Activated CD4-positive, CD25-positive, alpha-beta regulatory T cell treated with anti-CD3 and anti-CD28 coated beads, Interleukin-2, amount 50 U/mL, for 24 hours (primary cell): ENCODE measurements around the gene RABEPK.
A peak's percentile ranks its signal among the peaks of the same experiment; 100 is the strongest.
"Not testable (repeated sequence)": the region's sequence is repeated elsewhere in the genome, so short reads cannot be mapped to it uniquely, and the experiment has no call there.

Experiments used
- ATAC-seq, 2 donors: fragments of 150-1000 bp; cut with Tn5 transposase; one replicate each; pipeline ENCODE4 v1.10.0; 2021; ENCODE audit warnings: mild to moderate bottlenecking in 1 of 2, moderate library complexity in 1 of 2

Gene RABEPK

DNA sequence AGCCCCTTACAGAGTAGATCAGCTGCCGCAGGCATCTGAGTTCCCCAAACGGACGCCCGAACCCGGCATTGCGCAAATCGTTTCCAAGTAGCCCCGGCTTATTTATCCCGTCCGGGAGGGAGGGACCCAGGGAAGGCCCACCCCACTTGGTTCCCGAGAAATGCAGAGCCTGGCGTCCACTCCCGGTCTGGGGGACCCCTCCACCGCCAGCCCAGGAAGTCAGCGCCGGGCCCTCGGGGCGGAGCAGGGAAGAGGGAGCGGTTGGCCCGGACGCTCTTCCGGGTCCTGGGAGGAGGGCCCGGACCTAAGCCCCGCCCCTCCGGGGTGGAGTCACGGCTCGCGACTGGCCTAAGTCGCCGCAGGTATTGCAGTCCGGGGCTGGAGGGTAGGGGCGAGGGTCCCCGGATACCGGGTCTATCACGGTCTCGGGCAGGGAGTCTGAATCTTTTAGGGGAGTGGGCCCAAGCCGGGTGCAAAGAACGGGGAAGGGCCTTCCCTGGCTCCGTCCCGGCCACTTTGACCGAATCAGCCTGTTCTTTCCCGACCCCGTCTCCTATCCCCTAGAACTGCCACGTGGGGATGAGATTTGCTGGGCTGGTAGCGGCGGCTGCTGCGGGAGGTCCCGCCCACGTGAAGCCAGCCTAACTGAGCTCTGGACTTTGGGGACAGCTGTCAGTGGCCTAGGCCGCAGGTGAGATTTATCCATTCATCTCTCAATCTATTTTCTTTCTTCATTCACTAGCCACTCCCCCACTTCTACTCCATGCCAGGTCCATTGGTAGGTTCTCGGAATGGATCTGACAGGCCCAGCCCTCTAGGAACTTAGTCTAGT, at the start of gene RABEPK:
Gene RABEPK, plus strand, starts transcription at position 327 of the 832 bp plus-strand sequence. CDS start 2,472 bp downstream, outside the sequence.
- ATAC-seq: peak; percentile 99

GRCh38 chr9:125151730-125152129, 48.6 kb upstream of the RABEPK start:
- no peak for ATAC-seq

DNA sequence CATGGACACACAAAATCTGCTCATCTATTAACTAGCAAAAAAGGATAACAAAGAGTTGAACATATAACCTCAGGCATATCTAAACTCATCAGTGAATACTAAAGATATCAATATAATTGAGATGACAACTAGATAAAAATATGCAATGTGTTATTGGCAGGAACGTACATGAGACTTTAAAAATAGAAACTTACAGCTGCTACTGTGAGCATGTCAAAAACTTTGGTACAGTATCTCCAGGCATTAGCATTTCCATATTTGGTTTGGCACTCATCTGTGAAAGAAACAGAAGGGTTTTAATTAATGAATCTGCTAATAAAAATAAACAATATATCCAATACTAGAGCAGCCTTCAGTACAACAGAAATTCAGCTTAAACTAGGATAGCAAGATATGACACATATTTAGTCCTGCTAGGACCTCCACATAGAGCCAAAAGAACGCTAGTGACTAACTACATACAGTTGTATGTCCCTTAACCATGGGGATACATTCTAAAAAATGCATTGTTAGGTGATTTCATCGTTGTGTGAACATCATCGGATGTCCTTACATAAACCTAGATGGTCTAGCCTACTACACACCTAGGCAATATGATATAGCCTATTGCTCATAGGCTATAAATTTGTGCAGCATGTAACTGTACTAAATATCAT, 46.5 kb upstream of the RABEPK start:
- no peak for ATAC-seq

DNA sequence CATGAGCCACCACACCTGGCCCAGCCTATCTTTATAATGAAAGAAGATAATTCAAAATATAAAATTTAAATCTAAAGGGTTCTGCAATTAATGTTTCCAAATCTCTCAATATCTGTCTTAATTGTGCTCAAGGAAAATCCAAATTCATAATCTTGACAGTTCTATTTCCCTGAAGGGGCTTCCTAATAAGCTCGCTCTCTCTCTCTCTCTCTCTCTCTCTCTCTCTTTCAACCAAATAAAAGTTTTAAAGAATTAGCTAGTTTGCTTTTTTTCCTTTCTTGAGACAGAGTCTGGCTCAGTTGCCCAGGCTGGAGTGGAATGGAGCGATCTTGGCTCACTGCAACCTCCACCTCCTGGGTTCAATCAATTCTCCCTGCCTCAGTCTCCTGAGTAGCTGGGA, 43.8 kb upstream of the RABEPK start:
- ATAC-seq: no peak

DNA sequence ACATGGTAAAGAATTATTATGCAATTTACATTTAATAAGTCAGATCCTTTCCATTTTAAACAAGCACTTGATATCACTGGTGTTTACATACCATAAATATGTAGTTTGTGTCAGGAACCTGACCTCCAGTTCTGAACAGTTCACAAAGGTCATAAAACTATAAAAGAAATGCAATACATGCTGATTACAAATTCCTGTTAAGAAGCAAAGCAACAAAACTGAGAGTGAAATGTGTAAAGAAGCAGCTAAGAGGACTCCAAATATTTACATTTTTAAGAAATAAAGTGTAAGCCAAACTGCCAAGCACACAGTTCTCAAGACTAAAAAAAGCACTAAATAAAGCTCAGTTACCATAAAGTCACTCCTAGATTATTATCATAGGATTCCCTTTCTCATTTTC, 39.6 kb upstream of the RABEPK start:
- no peak for ATAC-seq

- no peak for ATAC-seq
Measured at GRCh38 chr9:125161284-125161918, 38.9 kb upstream of the RABEPK start.

GRCh38 chr9:125162891-125163290, 37.5 kb upstream of the RABEPK start:
- ATAC-seq: not testable (repeated sequence)

DNA sequence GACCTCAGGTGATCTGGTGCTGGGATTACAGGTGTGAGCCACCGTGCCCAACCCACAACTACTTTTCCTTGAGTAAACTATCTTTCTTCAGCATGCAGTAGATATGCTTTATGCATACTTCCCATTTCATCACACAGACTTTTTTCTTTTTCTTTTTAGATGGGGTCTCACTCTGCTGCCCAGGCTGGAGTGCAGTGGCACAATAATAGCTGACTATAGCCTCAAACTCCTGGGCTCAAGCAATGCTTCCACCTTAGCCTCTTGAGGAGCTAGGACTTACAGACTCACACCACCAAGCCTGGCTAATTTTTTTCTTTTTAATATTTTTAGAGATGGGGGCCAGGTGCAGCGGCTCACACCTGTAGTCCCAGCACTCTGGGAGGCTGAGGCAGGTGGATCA, 33.6 kb upstream of the RABEPK start:
- no peak for ATAC-seq

- no peak for ATAC-seq
Measured at GRCh38 chr9:125169895-125170294, 30.4 kb upstream of the RABEPK start.

DNA sequence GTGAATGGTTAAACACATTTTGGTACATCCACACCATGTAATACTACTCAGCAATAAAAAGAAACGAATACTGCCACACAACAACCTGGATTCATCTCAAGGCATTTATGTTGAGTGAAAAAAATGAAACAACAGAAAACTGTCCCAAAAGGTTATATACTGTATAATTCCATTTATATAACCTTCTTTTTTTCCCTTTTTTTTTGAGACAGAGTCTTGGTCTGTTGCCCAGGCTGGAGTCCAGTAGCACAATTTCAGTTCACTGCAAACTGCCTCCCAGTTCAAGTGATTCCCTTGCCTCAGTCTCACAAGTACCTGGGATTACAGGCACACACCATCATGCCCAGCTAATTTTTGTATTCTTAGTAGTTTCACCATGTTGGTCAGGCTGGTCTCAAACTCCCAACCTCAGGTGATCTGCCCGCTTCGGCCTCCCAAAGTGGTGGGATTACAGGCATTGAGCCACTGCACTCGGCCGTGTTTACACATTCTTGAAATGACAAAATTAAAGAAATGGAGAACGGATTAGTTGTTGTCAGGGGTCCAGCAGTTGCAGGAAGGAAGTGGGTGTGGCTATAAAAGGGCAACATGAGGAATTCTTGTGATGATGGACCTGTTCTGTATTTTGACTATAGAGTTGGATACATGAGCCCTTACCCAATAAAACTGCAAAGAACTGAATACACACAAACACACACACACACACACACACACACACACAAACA, 28.1 kb upstream of the RABEPK start:
- no peak for ATAC-seq

- ATAC-seq: no peak
Measured at GRCh38 chr9:125176636-125177035, 23.7 kb upstream of the RABEPK start.

- ATAC-seq: no peak
Measured at GRCh38 chr9:125177888-125178287, 22.5 kb upstream of the RABEPK start.

- not testable (repeated sequence) for ATAC-seq
Measured at GRCh38 chr9:125179776-125180175, 20.6 kb upstream of the RABEPK start.

GRCh38 chr9:125180876-125181275, 19.5 kb upstream of the RABEPK start:
- ATAC-seq: no peak

- ATAC-seq: not testable (repeated sequence)
Measured at GRCh38 chr9:125181756-125182155, 18.6 kb upstream of the RABEPK start.

DNA sequence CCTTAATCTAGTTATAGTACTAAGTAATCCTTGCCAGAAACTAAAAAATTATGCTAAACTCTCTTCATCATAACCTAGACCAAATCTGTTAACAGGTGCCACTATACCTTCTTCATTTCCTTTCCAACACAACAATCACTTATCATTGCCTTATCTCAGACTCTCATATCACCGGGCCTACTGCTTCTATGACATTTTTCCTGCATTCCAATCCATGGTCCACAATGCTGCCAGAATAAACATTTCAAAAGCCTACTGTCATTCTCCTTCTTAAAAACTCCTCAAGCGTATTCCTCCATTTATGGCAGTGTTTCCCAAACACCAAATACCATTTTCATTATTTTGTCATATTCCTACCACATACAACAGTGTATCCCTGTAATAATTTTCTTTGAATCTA, 17.3 kb upstream of the RABEPK start:
- ATAC-seq: no peak

DNA sequence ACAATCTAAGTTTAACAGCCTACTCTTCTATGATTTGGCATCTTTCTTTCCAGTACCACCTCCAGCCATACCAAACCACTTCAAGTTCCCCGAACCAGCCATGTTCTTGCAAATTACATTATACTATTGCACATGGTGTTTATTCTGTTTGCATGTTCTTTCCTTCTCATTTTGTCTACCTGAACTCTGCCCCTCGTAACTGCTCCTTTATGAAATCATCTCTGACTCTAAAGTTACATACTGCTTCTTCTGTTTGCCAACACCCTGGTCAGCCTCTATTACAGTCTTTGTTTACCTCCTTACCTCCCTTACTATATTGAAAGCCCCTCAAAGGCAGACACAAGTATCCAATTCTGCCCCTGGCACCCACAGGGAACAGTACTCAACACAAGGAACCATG, 16.8 kb upstream of the RABEPK start:
- no peak for ATAC-seq

- peak in 1 of 2 donors; percentile 4 for ATAC-seq
Measured at GRCh38 chr9:125189011-125189360, 11.4 kb upstream of the RABEPK start.

DNA sequence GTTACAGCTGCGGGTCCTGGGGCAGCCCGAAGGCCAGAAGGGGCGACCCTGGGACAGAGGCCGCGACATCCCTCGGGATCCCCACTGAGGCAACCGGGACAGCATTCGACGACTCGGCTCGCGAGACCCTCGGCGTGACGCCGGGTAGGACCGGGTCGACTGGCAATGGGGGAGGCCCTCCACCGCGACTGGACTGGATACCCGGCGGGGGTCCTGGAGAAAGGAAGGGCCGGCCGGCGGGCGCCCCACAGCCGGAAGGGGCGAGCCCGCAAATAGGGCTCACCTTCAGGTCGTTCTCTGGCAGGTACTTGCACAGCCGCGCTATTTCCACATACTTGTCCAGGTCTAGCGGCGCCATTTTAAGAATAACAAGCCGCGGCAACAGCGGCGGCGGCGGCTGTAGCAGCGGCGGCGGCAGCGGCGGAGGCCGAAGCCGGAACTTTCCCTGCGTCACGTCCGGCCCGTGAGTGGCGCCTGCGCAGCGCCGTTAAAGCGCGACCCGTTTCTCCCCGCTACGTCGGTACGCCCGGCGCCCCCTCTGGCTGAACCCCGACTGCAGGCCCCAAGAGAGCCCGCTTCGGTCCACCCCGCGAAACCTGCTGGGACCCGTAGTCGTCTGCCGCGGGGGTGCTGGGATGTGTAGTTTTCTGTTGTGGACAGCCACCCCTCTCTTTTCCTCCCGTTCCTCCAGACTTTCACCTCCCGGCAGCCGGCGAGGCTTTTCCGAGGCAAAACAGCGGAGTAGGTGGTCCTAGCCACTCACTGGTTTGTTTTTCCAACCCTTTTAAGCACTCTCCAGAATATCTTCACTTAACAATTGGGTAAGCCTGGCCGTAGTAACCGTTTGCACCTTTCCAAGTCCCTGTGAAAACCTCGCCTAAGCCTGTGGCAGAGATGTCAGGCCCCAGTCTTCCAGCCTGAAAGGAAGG, 10.7 kb upstream of the RABEPK start, which contains the start of gene PPP6C:
Gene PPP6C, minus strand, starts transcription at position 443 of the 929 bp plus-strand sequence. Its CDS starts 85 bp downstream, at position 358.
- ATAC-seq: peak; percentile 95 to 97

- no peak for ATAC-seq
Measured at GRCh38 chr9:125190361-125190801, 10.0 kb upstream of the RABEPK start.

- ATAC-seq: not testable (repeated sequence)
Measured at GRCh38 chr9:125194466-125194865, 5.9 kb upstream of the RABEPK start.

GRCh38 chr9:125195591-125195990, 4.8 kb upstream of the RABEPK start:
- ATAC-seq: not testable (repeated sequence)
